HFFc6 (cell line): ENCODE data around the gene STRN3. TPM values are rescaled to one million over a fixed set of nuclear protein-coding genes. Genes with fewer than 3 reads are reported as not detected.

Experiments
- DNase-seq: peaks from one replicate; pipeline ENCODE4 v3.0.0-alpha.2; 2018
- H3K27ac Mint-ChIP-seq: 2 replicates; pipeline ENCODE4 v1.8.0; 2020; ENCODE audit warnings: mild to moderate bottlenecking, mixed read lengths
- H3K27me3 Mint-ChIP-seq: 2 replicates; pipeline ENCODE4 v1.8.0; 2021; ENCODE audit warnings: mild to moderate bottlenecking, moderate library complexity, mixed read lengths; ENCODE audit not compliant: insufficient read depth
- H3K36me3 Mint-ChIP-seq: 2 replicates; pipeline ENCODE4 v1.8.0; 2021; ENCODE audit warnings: low read depth, mixed read lengths
- H3K4me1 Mint-ChIP-seq: 2 replicates; pipeline ENCODE4 v1.8.0; 2020; ENCODE audit warnings: low read depth, mixed read lengths
- H3K4me3 Mint-ChIP-seq: 2 replicates; pipeline ENCODE4 v1.8.0; 2020; ENCODE audit warnings: mild to moderate bottlenecking, moderate library complexity, mixed read lengths
- H3K9me3 Mint-ChIP-seq: 2 replicates; pipeline ENCODE4 v1.8.0; 2020; ENCODE audit warnings: mild to moderate bottlenecking, mixed read lengths
- total RNA-seq, 6 experiments: library from RNA; stranded (reverse); fragmentation: NEBNext Ultra II Directional; extraction: Animal tissue kit (Norgen Biotek cat#: 25700); gene quantifications; 2 replicates in 1 of 6; 3 replicates in 5 of 6; pipeline ENCODE4 v1.2.3, GENCODE V29; 2021
- TF ChIP-seq, protein P1 (sequence below): fragments of 200-600 bp; sonication (generic); IDR thresholded peaks from 2 replicates; pipeline ENCODE4 v1.5.0; 2021; ENCODE audit warnings: antibody characterized with exemption, mild to moderate bottlenecking

Gene STRN3
- total RNA-seq, 6 experiments from 2014 or later = 34.5 to 40.6 (median 38.6) TPM

DNA sequence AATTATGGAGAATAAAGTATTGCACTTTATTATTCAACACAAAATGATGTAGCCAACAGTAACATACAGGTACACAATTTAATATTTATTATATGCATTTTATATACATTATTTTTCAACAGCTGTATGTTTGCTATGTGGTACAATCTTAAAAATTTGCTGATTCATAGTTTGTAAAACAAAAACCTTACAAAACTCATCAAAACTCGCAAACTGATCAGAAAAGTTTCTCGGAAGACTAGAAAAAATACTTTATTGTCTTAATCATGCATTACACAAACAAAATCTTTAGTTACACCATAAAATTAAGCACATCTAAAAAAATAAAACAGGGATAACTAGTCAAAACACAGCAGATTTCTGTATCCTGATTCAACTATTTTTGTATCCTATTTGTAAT lies 132.4 kb downstream of the STRN3 start:
- Mint-ChIP-seq H3K4me1 (peaks cover 15% of the 10 kb centered on the region), H3K27ac (no peak overlapping the region), H3K9me3 (no peaks in the 10 kb centered on the region), H3K36me3 (peaks cover 22% of the 10 kb centered on the region), H3K27me3 (no peaks in the 10 kb centered on the region), H3K4me3 (no peak overlapping the region)
- DNase-seq = no peak
- TF ChIP-seq, protein P1, sequence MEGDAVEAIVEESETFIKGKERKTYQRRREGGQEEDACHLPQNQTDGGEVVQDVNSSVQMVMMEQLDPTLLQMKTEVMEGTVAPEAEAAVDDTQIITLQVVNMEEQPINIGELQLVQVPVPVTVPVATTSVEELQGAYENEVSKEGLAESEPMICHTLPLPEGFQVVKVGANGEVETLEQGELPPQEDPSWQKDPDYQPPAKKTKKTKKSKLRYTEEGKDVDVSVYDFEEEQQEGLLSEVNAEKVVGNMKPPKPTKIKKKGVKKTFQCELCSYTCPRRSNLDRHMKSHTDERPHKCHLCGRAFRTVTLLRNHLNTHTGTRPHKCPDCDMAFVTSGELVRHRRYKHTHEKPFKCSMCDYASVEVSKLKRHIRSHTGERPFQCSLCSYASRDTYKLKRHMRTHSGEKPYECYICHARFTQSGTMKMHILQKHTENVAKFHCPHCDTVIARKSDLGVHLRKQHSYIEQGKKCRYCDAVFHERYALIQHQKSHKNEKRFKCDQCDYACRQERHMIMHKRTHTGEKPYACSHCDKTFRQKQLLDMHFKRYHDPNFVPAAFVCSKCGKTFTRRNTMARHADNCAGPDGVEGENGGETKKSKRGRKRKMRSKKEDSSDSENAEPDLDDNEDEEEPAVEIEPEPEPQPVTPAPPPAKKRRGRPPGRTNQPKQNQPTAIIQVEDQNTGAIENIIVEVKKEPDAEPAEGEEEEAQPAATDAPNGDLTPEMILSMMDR = no peak

DNA sequence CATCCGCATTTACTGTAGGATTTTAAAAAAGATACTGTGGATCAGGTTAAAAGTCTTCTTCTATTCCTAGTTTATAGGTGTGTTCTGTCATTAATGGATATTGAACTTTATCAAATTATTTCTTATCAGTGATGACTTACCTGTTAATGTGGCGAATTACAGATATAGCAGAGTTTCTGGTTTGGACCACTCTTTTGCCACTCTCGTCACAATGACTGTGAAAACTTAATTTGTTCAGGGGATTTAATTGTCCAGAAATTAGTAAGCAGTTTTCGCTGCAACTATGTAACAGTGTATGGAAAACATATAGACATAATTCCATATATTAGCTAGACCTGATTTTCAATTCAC lies 137.0 kb downstream of the STRN3 start:
- TF ChIP-seq, protein P1 = no peak
- H3K36me3 Mint-ChIP-seq = peaks cover 4% of the 10 kb centered on the region; the same call in 1 of the 2 replicates
- peaks cover 7% of the 10 kb centered on the region for H3K4me1 Mint-ChIP-seq
- H3K4me3 Mint-ChIP-seq = no peak overlapping the region
- no peak overlapping the region for H3K27ac Mint-ChIP-seq
- peaks cover 3% of the 10 kb centered on the region for H3K27me3 Mint-ChIP-seq
- no peak for DNase-seq
- H3K9me3 Mint-ChIP-seq = no peaks in the 10 kb centered on the region

DNA sequence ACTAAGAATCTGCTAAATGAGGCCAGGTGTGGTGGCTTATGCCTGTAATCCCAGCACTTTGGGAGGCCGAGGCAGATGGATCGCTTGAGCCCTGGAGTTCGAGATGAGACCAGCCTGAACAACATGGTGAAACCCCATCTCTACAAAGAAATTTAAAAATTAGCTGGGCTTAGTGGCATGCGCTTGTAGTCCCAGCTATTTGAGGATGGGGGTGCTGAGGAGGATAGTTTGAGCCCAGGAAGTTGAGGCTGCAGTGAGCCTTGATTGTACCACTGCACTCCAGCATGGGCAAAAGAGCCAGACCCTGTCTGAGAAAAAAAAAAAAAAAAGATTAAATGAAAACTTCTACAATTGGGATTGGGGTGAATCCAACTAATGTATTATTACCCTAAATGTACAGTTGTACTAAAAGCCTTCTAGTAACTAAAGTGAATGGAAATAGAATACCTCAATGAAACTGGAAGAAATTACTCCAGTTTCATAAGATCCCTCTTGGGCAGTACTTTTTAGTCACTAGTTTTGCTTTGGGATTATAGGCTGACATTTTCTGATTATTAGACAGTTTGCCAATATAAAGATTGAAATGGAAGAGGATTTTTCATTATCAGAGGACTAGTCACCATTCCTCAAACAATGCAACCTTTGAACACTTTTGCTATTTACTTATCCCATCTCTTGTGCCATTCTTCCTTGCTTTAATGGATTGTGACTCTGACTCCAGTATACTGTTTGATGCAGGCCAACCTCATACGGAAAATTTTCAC lies 137.5 kb downstream of the STRN3 start:
- no peak for DNase-seq
- H3K27ac Mint-ChIP-seq = no peak overlapping the region
- H3K27me3 Mint-ChIP-seq = peaks cover 3% of the 10 kb centered on the region
- H3K4me1 Mint-ChIP-seq = peaks cover 6% of the 10 kb centered on the region; the same call in 1 of the 2 replicates
- TF ChIP-seq, protein P1 = no peak
- H3K4me3 Mint-ChIP-seq = no peak overlapping the region
- H3K36me3 Mint-ChIP-seq = peaks cover 4% of the 10 kb centered on the region; the same call in 1 of the 2 replicates
- H3K9me3 Mint-ChIP-seq = no peaks in the 10 kb centered on the region

DNA sequence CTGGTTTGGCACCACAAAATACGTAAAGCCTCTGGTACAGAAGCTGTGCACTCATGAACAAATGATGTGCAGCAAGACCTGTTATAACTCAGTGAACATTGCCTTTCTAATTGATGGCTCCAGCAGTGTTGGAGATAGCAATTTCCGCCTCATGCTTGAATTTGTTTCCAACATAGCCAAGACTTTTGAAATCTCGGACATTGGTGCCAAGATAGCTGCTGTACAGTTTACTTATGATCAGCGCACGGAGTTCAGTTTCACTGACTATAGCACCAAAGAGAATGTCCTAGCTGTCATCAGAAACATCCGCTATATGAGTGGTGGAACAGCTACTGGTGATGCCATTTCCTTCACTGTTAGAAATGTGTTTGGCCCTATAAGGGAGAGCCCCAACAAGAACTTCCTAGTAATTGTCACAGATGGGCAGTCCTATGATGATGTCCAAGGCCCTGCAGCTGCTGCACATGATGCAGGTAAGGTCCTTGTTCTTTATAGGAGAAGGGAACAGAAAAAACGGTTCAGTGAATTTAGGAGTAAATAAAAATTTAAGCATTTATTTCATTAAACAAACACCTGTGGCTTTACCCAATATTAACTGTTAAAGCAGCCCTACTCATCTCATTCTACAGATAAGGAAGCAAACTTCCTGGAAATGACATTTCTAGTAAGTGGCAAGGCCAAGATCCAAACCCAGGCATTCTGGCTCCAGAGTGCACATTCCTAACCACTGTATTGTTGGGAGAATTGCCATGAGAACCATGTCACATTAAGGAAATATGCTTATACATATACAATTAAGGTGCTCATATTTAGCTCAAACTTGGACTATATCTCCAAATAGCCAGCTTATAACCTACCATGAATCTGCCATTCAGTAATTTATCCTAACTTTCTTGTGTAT lies 140.1 kb downstream of the STRN3 start:
- Mint-ChIP-seq H3K27me3 (peaks cover 3% of the 10 kb centered on the region), H3K4me3 (no peak overlapping the region), H3K36me3 (no peaks in the 10 kb centered on the region), H3K4me1 (peaks cover 6% of the 10 kb centered on the region; the same call in 1 of the 2 replicates), H3K27ac (no peak overlapping the region), H3K9me3 (no peaks in the 10 kb centered on the region)
- TF ChIP-seq, protein P1 = no peak
- DNase-seq = no peak

DNA sequence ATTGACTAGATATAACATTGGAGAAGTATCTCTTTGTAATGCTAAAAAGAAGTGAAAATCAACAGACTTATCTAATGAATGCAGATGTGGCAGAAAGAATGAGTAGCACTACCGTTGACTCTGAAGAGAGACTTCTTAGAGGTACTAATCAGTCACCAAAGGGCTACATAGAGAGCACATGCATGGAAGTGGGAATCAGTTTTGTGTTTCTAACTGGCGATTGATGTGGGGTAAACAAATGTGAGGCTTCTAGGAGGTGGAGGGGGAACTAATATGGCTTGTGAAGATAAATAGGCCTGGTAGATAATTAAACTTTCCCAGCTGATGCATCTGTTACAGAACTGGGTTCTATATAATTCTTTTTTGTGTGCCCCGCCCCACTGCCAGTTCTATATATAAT lies 141.3 kb downstream of the STRN3 start:
- peaks cover 6% of the 10 kb centered on the region; the same call in 1 of the 2 replicates for H3K4me1 Mint-ChIP-seq

More for the DNA sequence above, 141.3 kb downstream of the STRN3 start:
- TF ChIP-seq, protein P1 = no peak
- H3K4me3 Mint-ChIP-seq = no peak overlapping the region
- no peak overlapping the region for H3K27ac Mint-ChIP-seq
- H3K9me3 Mint-ChIP-seq = no peaks in the 10 kb centered on the region
- H3K36me3 Mint-ChIP-seq = no peaks in the 10 kb centered on the region
- DNase-seq = no peak
- peaks cover 3% of the 10 kb centered on the region for H3K27me3 Mint-ChIP-seq
